Peyer's patch (tissue), 4 donors: ENCODE measurements around the gene ATP10A. TPM values are rescaled to one million over a fixed set of nuclear protein-coding genes. Genes with fewer than 3 reads are reported as not detected.
A peak's percentile ranks its signal among the peaks of the same experiment; 100 is the strongest.

Source experiments
- DNase-seq, 3 donors: peaks; one replicate each; pipeline ENCODE4 v3.0.0-alpha.2; 2017 to 2019
- H3K27ac ChIP-seq, 4 donors: fragments of 200-600 bp; sonication (generic); one replicate each; pipeline ENCODE4 v1.5.1; 2016 to 2019
- H3K27me3 ChIP-seq, 2 donors: fragments of 200-600 bp; sonication (generic); one replicate each; pipeline ENCODE4 v1.5.1; 2019
- H3K36me3 ChIP-seq, 3 donors: fragments of 200-600 bp; sonication (generic); one replicate each; pipeline ENCODE4 v1.5.1; 2016 to 2019
- H3K4me1 ChIP-seq, 4 donors: fragments of 200-600 bp; sonication (generic); one replicate each; pipeline ENCODE4 v1.5.1; 2016 to 2019
- H3K4me3 ChIP-seq, 4 donors: fragments of 200-600 bp; sonication (generic); 1 replicate in 3 of 4; 2 replicates in 1 of 4; pipeline ENCODE4 v1.5.1; 2016 to 2019; ENCODE audit warnings: mild to moderate bottlenecking in 1 of 4
- H3K9me3 ChIP-seq, 4 donors: fragments of 200-600 bp; sonication (generic); one replicate each; pipeline ENCODE4 v1.5.1; 2016 to 2019; ENCODE audit warnings: mild to moderate bottlenecking in 1 of 4
- CTCF ChIP-seq, 6 experiments: fragments of 450-650 bp in 4 of 6; fragments of 200-600 bp in 2 of 6; sonication (generic) in 1 of 6; IDR thresholded peaks; one replicate each; pipeline ENCODE4 v1.5.1; 2017 to 2019; ENCODE audit warnings: antibody characterized with exemption in 6 of 6, mild to moderate bottlenecking in 3 of 6, moderate library complexity in 1 of 6
- POLR2A ChIP-seq, 2 donors: fragments of 450-650 bp; IDR thresholded peaks; one replicate each; pipeline ENCODE4 v1.5.1; 2017; ENCODE audit warnings: antibody characterized with exemption in 2 of 2, mild to moderate bottlenecking in 2 of 2, moderate library complexity in 2 of 2
- total RNA-seq, 4 donors: library from RNA; depleted of rRNA; stranded (reverse); fragments of >200 nt; gene quantifications; one replicate each; pipeline ENCODE4 v1.1.0, GENCODE V29; 2016

ATP10A gene
- total RNA-seq, 4 donors from 2014 or later = 1.6 to 7.4 (median 3.7) TPM

DNA sequence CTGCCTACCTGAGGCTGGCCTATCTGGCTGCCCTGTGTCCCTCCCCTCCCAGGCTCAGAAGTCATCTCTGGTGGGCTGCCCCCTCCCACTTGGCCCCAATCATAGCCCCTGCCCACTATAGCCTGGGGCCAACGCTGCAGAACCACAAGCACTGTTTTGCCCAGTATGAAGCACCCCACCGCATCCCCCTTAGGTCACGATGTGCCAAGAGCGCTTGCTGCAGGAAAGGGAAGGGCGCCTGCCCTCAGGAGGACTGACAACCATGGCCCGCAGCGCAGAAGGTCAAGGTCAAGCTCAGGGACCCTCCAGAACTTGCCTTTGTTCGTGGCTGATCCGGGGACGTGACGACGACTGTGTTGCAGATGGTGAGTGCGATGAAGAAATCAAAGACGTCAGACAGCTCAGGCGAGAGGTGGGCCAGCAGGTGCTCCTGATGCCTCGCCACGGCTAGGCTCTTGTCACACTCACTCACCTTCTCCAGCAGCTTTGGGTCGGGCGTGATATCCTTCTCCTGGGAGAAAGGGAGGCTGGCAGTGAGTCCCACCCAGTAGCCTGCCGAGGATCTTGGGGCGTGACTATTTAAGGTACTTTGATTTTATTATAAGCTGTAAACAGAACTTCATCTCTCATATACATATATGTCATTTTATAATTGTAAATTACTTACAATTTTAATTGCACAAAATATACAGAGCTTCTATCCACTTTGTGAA is 146.6 kb downstream of the ATP10A start:
- no peaks in the 10 kb centered on the region for H3K36me3 ChIP-seq
- no peaks in the 10 kb centered on the region for H3K9me3 ChIP-seq
- TF ChIP-seq CTCF (IDR thresholded peaks at IDR 0.05) (no peak), POLR2A (IDR thresholded peaks at IDR 0.05) (no peak)
- no peak overlapping the region for H3K4me3 ChIP-seq
- H3K27me3 ChIP-seq = no peaks in the 10 kb centered on the region
- H3K4me1 ChIP-seq = no peaks in the 10 kb centered on the region
- no peak overlapping the region for H3K27ac ChIP-seq
- no peak for DNase-seq

- Histone ChIP-seq H3K4me1 (no peaks in the 10 kb centered on the region), H3K27ac (no peak overlapping the region), H3K9me3 (no peaks in the 10 kb centered on the region), H3K36me3 (no peaks in the 10 kb centered on the region), H3K27me3 (no peaks in the 10 kb centered on the region), H3K4me3 (no peak overlapping the region)
- TF ChIP-seq POLR2A (IDR thresholded peaks at IDR 0.05) = no peak
- DNase-seq = peak in 2 of 3 donors; percentile 24 to 38
Observed at GRCh38 chr15:25715536-25716413, 147.4 kb downstream of the ATP10A start.

GRCh38 chr15:25714538-25714840 is 148.6 kb downstream of the ATP10A start:
- Histone ChIP-seq H3K4me3 (no peak overlapping the region), H3K27me3 (no peaks in the 10 kb centered on the region), H3K9me3 (no peaks in the 10 kb centered on the region), H3K36me3 (no peaks in the 10 kb centered on the region), H3K4me1 (no peaks in the 10 kb centered on the region), H3K27ac (no peak overlapping the region)
- DNase-seq = no peak
- TF ChIP-seq POLR2A (IDR thresholded peaks at IDR 0.05) = no peak
- no peak for TF ChIP-seq CTCF (IDR thresholded peaks at IDR 0.05)

- no peak for TF ChIP-seq POLR2A (IDR thresholded peaks at IDR 0.05)
- TF ChIP-seq CTCF (IDR thresholded peaks at IDR 0.05) = no peak
- no peaks in the 10 kb centered on the region for H3K9me3 ChIP-seq
- no peak for DNase-seq
Observed at GRCh38 chr15:25713736-25714537, 149.2 kb downstream of the ATP10A start.

DNA sequence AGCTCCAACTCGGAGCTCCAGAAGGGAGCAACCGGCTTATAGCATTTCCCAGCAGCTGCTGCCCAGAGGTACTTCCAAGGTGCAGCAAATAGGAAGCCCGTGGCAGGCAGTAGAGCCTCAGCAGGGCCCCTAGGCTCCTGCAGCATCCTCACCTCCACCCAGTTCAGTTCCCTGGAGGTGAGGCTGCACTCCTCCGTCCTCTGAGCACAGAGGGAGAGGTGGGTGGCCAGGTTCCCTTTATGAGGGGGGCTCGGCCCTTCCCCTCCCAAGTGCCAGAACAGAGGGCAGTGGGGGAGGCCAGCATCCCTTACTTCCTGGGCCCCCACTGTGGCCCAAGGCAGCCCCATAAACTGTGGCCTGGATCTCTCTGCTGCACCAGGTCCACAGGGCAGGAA is 150.2 kb downstream of the ATP10A start:
- no peak for DNase-seq
- TF ChIP-seq CTCF (IDR thresholded peaks at IDR 0.05) (no peak), POLR2A (IDR thresholded peaks at IDR 0.05) (no peak)
- no peaks in the 10 kb centered on the region for H3K9me3 ChIP-seq

More at GRCh38 chr15:25713736-25714537, 149.2 kb downstream of the ATP10A start:
- Histone ChIP-seq H3K4me1 (no peaks in the 10 kb centered on the region), H3K4me3 (no peak overlapping the region), H3K27ac (no peak overlapping the region), H3K36me3 (no peaks in the 10 kb centered on the region), H3K27me3 (no peaks in the 10 kb centered on the region)

More for the DNA sequence above, 150.2 kb downstream of the ATP10A start:
- H3K4me3 ChIP-seq = no peak overlapping the region
- H3K36me3 ChIP-seq = no peaks in the 10 kb centered on the region
- H3K4me1 ChIP-seq = no peaks in the 10 kb centered on the region
- no peaks in the 10 kb centered on the region for H3K27me3 ChIP-seq
- H3K27ac ChIP-seq = no peak overlapping the region
